ENCODE measurements around the gene NSUN7.

NSUN7 gene

GRCh38 chr4:40837094-40837870 is 87.5 kb downstream of the NSUN7 start:
- no peak overlapping the region for H3K4me3 ChIP-seq (ENCODE audit: low read depth in 1 of 2, low read length in 2 of 2)
- no peak for DNase-seq
- no peaks in the 10 kb centered on the region for H3K36me3 ChIP-seq (ENCODE audit: insufficient read depth, low read length)
- H3K27me3 ChIP-seq (ENCODE audit: insufficient read depth, low read length, poor library complexity): no peaks in the 10 kb centered on the region
- H3K79me2 ChIP-seq (ENCODE audit: insufficient read depth, low read length): no peaks in the 10 kb centered on the region
- H3K9me3 ChIP-seq (ENCODE audit: insufficient read depth, low read length, severe bottlenecking): no peaks in the 10 kb centered on the region
- no peak overlapping the region for H2AFZ ChIP-seq (ENCODE audit: low read depth, low read length)
- TF ChIP-seq EZH2 (IDR thresholded peaks at IDR 0.05; ENCODE audit: borderline replicate concordance, low read depth, low read length, severe bottlenecking) (no peak), CTCF (IDR thresholded peaks at IDR 0.05; ENCODE audit: borderline replicate concordance, extremely low read depth, low read length, poor library complexity, severe bottlenecking) (no peak)
- H3K27ac ChIP-seq (ENCODE audit: low read length): no peak overlapping the region
- H3K4me2 ChIP-seq (ENCODE audit: insufficient read depth, low read length): no peak overlapping the region
- H3K4me1 ChIP-seq (ENCODE audit: insufficient read depth, low read length): no peaks in the 10 kb centered on the region
- H4K20me1 ChIP-seq (ENCODE audit: insufficient read depth, low read length): no peaks in the 10 kb centered on the region
- H3K9ac ChIP-seq (ENCODE audit: low read depth, low read length): no peak overlapping the region
- no peak for ATAC-seq (ENCODE audit: insufficient read depth, low read depth)

GRCh38 chr4:40838742-40839141 is 89.0 kb downstream of the NSUN7 start:
- TF ChIP-seq CTCF (IDR thresholded peaks at IDR 0.05; ENCODE audit: borderline replicate concordance, extremely low read depth, low read length, poor library complexity, severe bottlenecking) (no peak), EZH2 (IDR thresholded peaks at IDR 0.05; ENCODE audit: borderline replicate concordance, low read depth, low read length, severe bottlenecking) (no peak)
- H3K9ac ChIP-seq (ENCODE audit: low read depth, low read length): no peak overlapping the region
- H3K9me3 ChIP-seq (ENCODE audit: insufficient read depth, low read length, severe bottlenecking): no peaks in the 10 kb centered on the region
- H3K79me2 ChIP-seq (ENCODE audit: insufficient read depth, low read length): no peaks in the 10 kb centered on the region
- no peak overlapping the region for H2AFZ ChIP-seq (ENCODE audit: low read depth, low read length)
- DNase-seq (no peak), ATAC-seq (ENCODE audit: insufficient read depth, low read depth) (no peak)
- H3K4me2 ChIP-seq (ENCODE audit: insufficient read depth, low read length): no peak overlapping the region
- no peaks in the 10 kb centered on the region for H4K20me1 ChIP-seq (ENCODE audit: insufficient read depth, low read length)
- H3K27ac ChIP-seq (ENCODE audit: low read length): no peak overlapping the region
- H3K27me3 ChIP-seq (ENCODE audit: insufficient read depth, low read length, poor library complexity): no peaks in the 10 kb centered on the region
- H3K4me3 ChIP-seq (ENCODE audit: low read depth in 1 of 2, low read length in 2 of 2): no peak overlapping the region
- H3K4me1 ChIP-seq (ENCODE audit: insufficient read depth, low read length): no peaks in the 10 kb centered on the region
- H3K36me3 ChIP-seq (ENCODE audit: insufficient read depth, low read length): no peaks in the 10 kb centered on the region

- ATAC-seq (ENCODE audit: insufficient read depth, low read depth): no peak
- H3K4me1 ChIP-seq (ENCODE audit: insufficient read depth, low read length): no peaks in the 10 kb centered on the region
- TF ChIP-seq CTCF (IDR thresholded peaks at IDR 0.05; ENCODE audit: borderline replicate concordance, extremely low read depth, low read length, poor library complexity, severe bottlenecking): no peak
- no peak for TF ChIP-seq EZH2 (IDR thresholded peaks at IDR 0.05; ENCODE audit: borderline replicate concordance, low read depth, low read length, severe bottlenecking)
- H3K36me3 ChIP-seq (ENCODE audit: insufficient read depth, low read length): no peaks in the 10 kb centered on the region
- H3K27ac ChIP-seq (ENCODE audit: low read length): no peak overlapping the region
- no peaks in the 10 kb centered on the region for H3K79me2 ChIP-seq (ENCODE audit: insufficient read depth, low read length)
- H3K27me3 ChIP-seq (ENCODE audit: insufficient read depth, low read length, poor library complexity): no peaks in the 10 kb centered on the region
- no peaks in the 10 kb centered on the region for H3K9me3 ChIP-seq (ENCODE audit: insufficient read depth, low read length, severe bottlenecking)
- no peak overlapping the region for H3K4me2 ChIP-seq (ENCODE audit: insufficient read depth, low read length)
- H4K20me1 ChIP-seq (ENCODE audit: insufficient read depth, low read length): no peaks in the 10 kb centered on the region
- H3K4me3 ChIP-seq (ENCODE audit: low read depth in 1 of 2, low read length in 2 of 2): no peak overlapping the region
- H3K9ac ChIP-seq (ENCODE audit: low read depth, low read length): no peak overlapping the region
- H2AFZ ChIP-seq (ENCODE audit: low read depth, low read length): no peak overlapping the region
- no peak for DNase-seq
These were observed 90.7 kb downstream of the NSUN7 start for GRCh38 chr4:40840255-40840984.
